H9 (cell line): ENCODE data around the gene DYNLRB1. TPM values are rescaled to one million over a fixed set of nuclear protein-coding genes. Genes with fewer than 3 reads are reported as not detected.

ENCODE experiments used
- DNase-seq: peaks from one replicate; pipeline ENCODE4 v3.0.0-alpha.2; 2017
- H2AFZ ChIP-seq: one replicate; pipeline ENCODE4 v1.6.1; 2013; ENCODE audit warnings: mild to moderate bottlenecking, low read length, control low read depth, moderate library complexity
- H2AK5ac ChIP-seq: 2 replicates; pipeline ENCODE4 v1.6.1; 2013; ENCODE audit warnings: low read length, control low read depth, mixed read lengths; ENCODE audit not compliant: insufficient read length
- H2BK120ac ChIP-seq: one replicate; pipeline ENCODE4 v1.6.1; 2013; ENCODE audit warnings: low read depth, mild to moderate bottlenecking, low read length, control low read depth, inconsistent platforms; ENCODE audit not compliant: poor library complexity, severe bottlenecking
- H2BK12ac ChIP-seq: 2 replicates; pipeline ENCODE4 v1.6.1; 2013; ENCODE audit warnings: low read length, control low read depth, mixed read lengths, low read depth; ENCODE audit not compliant: insufficient read length
- H2BK15ac ChIP-seq: 2 replicates; pipeline ENCODE4 v1.6.1; 2013; ENCODE audit warnings: low read depth, low read length, control low read depth
- H2BK20ac ChIP-seq: one replicate; pipeline ENCODE4 v1.6.1; 2013; ENCODE audit warnings: low read depth, mild to moderate bottlenecking, low read length, control low read depth, inconsistent platforms; ENCODE audit not compliant: poor library complexity, severe bottlenecking
- H2BK5ac ChIP-seq: 2 replicates; pipeline ENCODE4 v1.6.1; 2013; ENCODE audit warnings: low read length, control low read depth, mixed read lengths; ENCODE audit not compliant: insufficient read length
- H3K14ac ChIP-seq: 2 replicates; pipeline ENCODE4 v1.6.1; 2013; ENCODE audit warnings: low read length, control low read depth; ENCODE audit not compliant: insufficient read depth
- H3K18ac ChIP-seq: 2 replicates; pipeline ENCODE4 v1.6.1; 2013; ENCODE audit warnings: low read depth, mild to moderate bottlenecking, mixed read lengths, low read length, control low read depth; ENCODE audit not compliant: insufficient read length
- H3K23ac ChIP-seq: 2 replicates; pipeline ENCODE4 v1.6.1; 2013; ENCODE audit warnings: low read length, control low read depth, mixed read lengths, low read depth; ENCODE audit not compliant: insufficient read length
- H3K23me2 ChIP-seq: 2 replicates; pipeline ENCODE4 v1.6.1; 2013; ENCODE audit warnings: low read depth, mild to moderate bottlenecking, mixed read lengths, low read length, control low read depth; ENCODE audit not compliant: insufficient read length, poor library complexity, severe bottlenecking
- H3K27ac ChIP-seq: 2 replicates; pipeline ENCODE4 v1.5.1; 2013; ENCODE audit warnings: low read length, control low read depth, mixed read lengths, low read depth; ENCODE audit not compliant: insufficient read length
- H3K27me3 ChIP-seq: 2 replicates; pipeline ENCODE4 v1.6.1; 2013; ENCODE audit warnings: low read length, control low read depth, inconsistent platforms; ENCODE audit not compliant: insufficient read depth
- H3K4ac ChIP-seq: 2 replicates; pipeline ENCODE4 v1.6.1; 2013; ENCODE audit warnings: low read depth, mild to moderate bottlenecking, control low read depth, inconsistent platforms, low read length, moderate library complexity
- H3K4me1 ChIP-seq: 2 replicates; pipeline ENCODE4 v1.6.1; 2013; ENCODE audit warnings: low read length, control low read depth, inconsistent platforms; ENCODE audit not compliant: insufficient read depth
- H3K4me2 ChIP-seq: 2 replicates; pipeline ENCODE4 v1.6.1; 2013; ENCODE audit warnings: low read length, control low read depth, mixed read lengths; ENCODE audit not compliant: insufficient read length, insufficient read depth
- H3K56ac ChIP-seq: 2 replicates; pipeline ENCODE4 v1.6.1; 2013; ENCODE audit warnings: low read depth, mild to moderate bottlenecking, mixed read lengths, low read length, control low read depth; ENCODE audit not compliant: insufficient read length
- H3K79me1 ChIP-seq: 2 replicates; pipeline ENCODE4 v1.6.1; 2013; ENCODE audit warnings: low read depth, mild to moderate bottlenecking, moderate library complexity, low read length, control low read depth, inconsistent platforms; ENCODE audit not compliant: insufficient read depth, poor library complexity, severe bottlenecking
- H3K79me2 ChIP-seq: 2 replicates; pipeline ENCODE4 v1.6.1; 2013; ENCODE audit warnings: low read length, control low read depth, inconsistent platforms; ENCODE audit not compliant: insufficient read depth
- H3K9ac ChIP-seq: 2 replicates; pipeline ENCODE4 v1.6.1; 2013; ENCODE audit warnings: low read length, control low read depth, mixed read lengths; ENCODE audit not compliant: insufficient read length; ENCODE audit errors: extremely low read depth
- H3K9me3 ChIP-seq: one replicate; pipeline ENCODE4 v1.6.1; 2013; ENCODE audit warnings: low read depth, low read length, inconsistent platforms; ENCODE audit not compliant: control insufficient read depth
- H3T11ph ChIP-seq: one replicate; pipeline ENCODE4 v1.6.1; 2013; ENCODE audit warnings: mild to moderate bottlenecking, low read length, control low read depth, inconsistent platforms
- H4K20me1 ChIP-seq: one replicate; pipeline ENCODE4 v1.6.1; 2013; ENCODE audit not compliant: control insufficient read depth, insufficient read length, insufficient read depth
- H4K5ac ChIP-seq: 2 replicates; pipeline ENCODE4 v1.6.1; 2013; ENCODE audit warnings: low read depth, mild to moderate bottlenecking, mixed read lengths, low read length, control low read depth; ENCODE audit not compliant: insufficient read length
- H4K8ac ChIP-seq: replicated peaks from 2 replicates; pipeline ENCODE4 v1.6.1; 2013; ENCODE audit warnings: low read length, control low read depth, mixed read lengths, low read depth; ENCODE audit not compliant: insufficient read length
- H4K91ac ChIP-seq: 2 replicates; pipeline ENCODE4 v1.6.1; 2013; ENCODE audit warnings: low read depth, mild to moderate bottlenecking, moderate library complexity, mixed read lengths, low read length, control low read depth; ENCODE audit not compliant: insufficient read length
- H3K27ac Mint-ChIP-seq, 3 experiments: 2 replicates in 2 of 3; 3 replicates in 1 of 3; pipeline ENCODE4 v1.8.0; 2020 to 2021; ENCODE audit warnings: mixed read lengths in 3 of 3, mild to moderate bottlenecking in 1 of 3, moderate library complexity in 1 of 3
- H3K27me3 Mint-ChIP-seq: 2 replicates; pipeline ENCODE4 v1.8.0; 2021; ENCODE audit warnings: low read depth, mild to moderate bottlenecking, moderate library complexity, mixed read lengths
- H3K36me3 Mint-ChIP-seq, 3 experiments: 2 replicates in 2 of 3; 3 replicates in 1 of 3; pipeline ENCODE4 v1.8.0; 2020 to 2021; ENCODE audit warnings: low read depth in 3 of 3, mixed read lengths in 3 of 3; ENCODE audit not compliant: insufficient read depth in 1 of 3
- H3K4me1 Mint-ChIP-seq, 2 experiments: 2 replicates each; pipeline ENCODE4 v1.8.0; 2020; ENCODE audit warnings: mixed read lengths in 2 of 2
- H3K4me3 Mint-ChIP-seq, 2 experiments: 2 replicates in 1 of 2; 3 replicates in 1 of 2; pipeline ENCODE4 v1.8.0; 2020 to 2021; ENCODE audit warnings: mild to moderate bottlenecking in 2 of 2, mixed read lengths in 2 of 2, moderate library complexity in 1 of 2
- H3K9me3 Mint-ChIP-seq, 2 experiments: 2 replicates in 1 of 2; 3 replicates in 1 of 2; pipeline ENCODE4 v1.8.0; 2020; ENCODE audit warnings: mild to moderate bottlenecking in 2 of 2, mixed read lengths in 2 of 2, moderate library complexity in 1 of 2
- CTCF ChIP-seq: fragments of 200-600 bp; sonication (generic); conservative IDR thresholded peaks from 3 replicates; pipeline ENCODE4 v1.8.0; 2021; ENCODE audit warnings: antibody characterized with exemption, mild to moderate bottlenecking
- WGBS: extraction: QIAGEN DNeasy Blood & Tissue Kit; methylation state at CpG from one replicate; pipeline ENCODE4 v1.1.7; 2013; ENCODE audit warnings: missing lambda C conversion rate, low lambda C conversion rate, mixed read lengths; ENCODE audit not compliant: insufficient read length; ENCODE audit errors: extremely low coverage; 5-methylcytosine and 5-hydroxymethylcytosine counted together
- total RNA-seq: library from RNA; stranded (reverse); gene quantifications from 2 replicates; pipeline ENCODE4 v1.2.1, GENCODE V29; 2021

The DYNLRB1 gene
- total RNA-seq, 1 experiment from 2014 or later: 200 TPM

GRCh38 chr20:34527016-34527415 is 10.8 kb downstream of the DYNLRB1 start:
- Mint-ChIP-seq H3K9me3 (no peaks in the 10 kb centered on the region), H3K36me3 (peaks cover 11 to 67% (median 54%) of the 10 kb centered on the region in 3 experiments; a peak in 6 of 7 replicates), H3K4me3 (no peak overlapping the region), H3K4me1 (peaks cover 8 to 13% of the 10 kb centered on the region in 2 experiments), H3K27me3 (no peaks in the 10 kb centered on the region), H3K27ac (no peak overlapping the region)
- Histone ChIP-seq H3K79me2 (peaks cover 3% of the 10 kb centered on the region; the same call in 1 of the 2 replicates), H2BK5ac (no peak overlapping the region), H2AFZ (no peak overlapping the region), H3K56ac (no peak overlapping the region), H2BK15ac (no peak overlapping the region), H3T11ph (no peak overlapping the region), H4K8ac (no peak overlapping the region), H3K9me3 (no peaks in the 10 kb centered on the region), H3K4me1 (no peaks in the 10 kb centered on the region), H4K20me1 (no peaks in the 10 kb centered on the region), H3K27ac (no peak overlapping the region), H3K4me2 (no peak overlapping the region), H4K91ac (no peak overlapping the region), H3K4ac (no peak overlapping the region), H3K23ac (no peak overlapping the region), H3K27me3 (no peaks in the 10 kb centered on the region), H3K18ac (no peak overlapping the region), H2AK5ac (no peak overlapping the region), H3K23me2 (no peaks in the 10 kb centered on the region), H2BK20ac (no peak overlapping the region), H4K5ac (no peak overlapping the region), H3K79me1 (no peaks in the 10 kb centered on the region), H3K14ac (no peak overlapping the region), H2BK120ac (no peak overlapping the region), H3K9ac (no peak overlapping the region), H2BK12ac (no peak overlapping the region)
- WGBS: no CpG with 5 or more reads among the region's 10 CpGs
- DNase-seq: no peak
- no peak for TF ChIP-seq CTCF
